ENCODE measurements around the gene UTP14C. TPM values are rescaled to one million over a fixed set of nuclear protein-coding genes. Genes with fewer than 3 reads are reported as not detected.

The UTP14C gene
- total RNA-seq, 2 experiments from 2014 or later = 1.3 to 1.9 TPM

GRCh38 chr13:52047463-52047862 lies 23.0 kb downstream of the UTP14C start:
- intact Hi-C loops (cut with DNase I, micrococcal nuclease) = no loop called here
- CTCF ChIA-PET = no interaction called here

GRCh38 chr13:52048516-52048915 lies 24.0 kb downstream of the UTP14C start:
- no peaks in the 10 kb centered on the region for H3K27me3 ChIP-seq (ENCODE audit: control insufficient read depth in 1 of 2, insufficient read depth in 2 of 2, low read length in 2 of 2)
- POLR2A ChIA-PET = interaction anchor here (0.6 kb wide), 1 partner anchor 624 kb away, joined by 4 read pairs; no protein-coding TSS in a partner anchor
- peaks cover 4 to 9% of the 10 kb centered on the region in 2 experiments for H3K9me3 ChIP-seq (ENCODE audit: control insufficient read depth in 1 of 2, insufficient read depth in 1 of 2, low read length in 2 of 2)
- no peak overlapping the region for H3K4me3 Mint-ChIP-seq
- H3K36me3 Mint-ChIP-seq (ENCODE audit: low read depth) = peaks cover 12% of the 10 kb centered on the region
- no peak for ATAC-seq (ENCODE audit: poor library complexity)
- H3K9me3 Mint-ChIP-seq = peaks cover 8% of the 10 kb centered on the region
- TF ChIP-seq CTCF (IDR thresholded peaks at IDR 0.05) = no peak
- H3K27ac Mint-ChIP-seq = no peak overlapping the region
- no peaks in the 10 kb centered on the region for H3K36me3 ChIP-seq (ENCODE audit: insufficient read depth, low read length)
- intact Hi-C loops (cut with DNase I, micrococcal nuclease) = no loop called here
- no peaks in the 10 kb centered on the region for H3K4me1 ChIP-seq (ENCODE audit: insufficient read depth, low read length)
- DNase-seq = no peak
- no peak overlapping the region for H3K27ac ChIP-seq (ENCODE audit: low read depth in 1 of 2, low read length in 2 of 2)
- CTCF ChIA-PET = no interaction called here
- no peaks in the 10 kb centered on the region for H3K27me3 Mint-ChIP-seq
- no peaks in the 10 kb centered on the region for H3K4me1 Mint-ChIP-seq (ENCODE audit: low read depth)
- no peak overlapping the region for H3K4me3 ChIP-seq (ENCODE audit: low read length)

More at GRCh38 chr13:52047463-52047862, 23.0 kb downstream of the UTP14C start:
- no peak for DNase-seq
- no peak overlapping the region for H3K27ac Mint-ChIP-seq
- Histone ChIP-seq H3K4me1 (ENCODE audit: insufficient read depth, low read length) (no peaks in the 10 kb centered on the region), H3K4me3 (ENCODE audit: low read length) (no peak overlapping the region), H3K27me3 (ENCODE audit: control insufficient read depth in 1 of 2, insufficient read depth in 2 of 2, low read length in 2 of 2) (no peaks in the 10 kb centered on the region), H3K27ac (ENCODE audit: low read depth in 1 of 2, low read length in 2 of 2) (no peak overlapping the region), H3K36me3 (ENCODE audit: insufficient read depth, low read length) (no peaks in the 10 kb centered on the region), H3K9me3 (ENCODE audit: control insufficient read depth in 1 of 2, insufficient read depth in 1 of 2, low read length in 2 of 2) (peaks cover 4 to 5% of the 10 kb centered on the region in 2 experiments)
- peaks cover 12% of the 10 kb centered on the region for H3K36me3 Mint-ChIP-seq (ENCODE audit: low read depth)
- peaks cover 8% of the 10 kb centered on the region for H3K9me3 Mint-ChIP-seq
- H3K27me3 Mint-ChIP-seq = no peaks in the 10 kb centered on the region
- no peak overlapping the region for H3K4me3 Mint-ChIP-seq
- POLR2A ChIA-PET = interaction anchor here (0.5 kb wide), 1 partner anchor 43 kb away, joined by 3 read pairs; no protein-coding TSS in a partner anchor
- ATAC-seq (ENCODE audit: poor library complexity) = no peak
- H3K4me1 Mint-ChIP-seq (ENCODE audit: low read depth) = no peaks in the 10 kb centered on the region
- no peak for TF ChIP-seq CTCF (IDR thresholded peaks at IDR 0.05)

GRCh38 chr13:52051400-52051799 lies 26.9 kb downstream of the UTP14C start:
- H3K4me3 ChIP-seq (ENCODE audit: low read length) = no peak overlapping the region
- Mint-ChIP-seq H3K36me3 (ENCODE audit: low read depth) (peaks cover 4% of the 10 kb centered on the region), H3K27ac (no peak overlapping the region), H3K27me3 (no peaks in the 10 kb centered on the region), H3K4me1 (ENCODE audit: low read depth) (no peaks in the 10 kb centered on the region), H3K9me3 (peaks cover 5% of the 10 kb centered on the region), H3K4me3 (no peak overlapping the region)
- ChIA-PET CTCF (no interaction called here), POLR2A (no interaction called here)
- DNase-seq = no peak
- no peak for TF ChIP-seq CTCF (IDR thresholded peaks at IDR 0.05)
- ATAC-seq (ENCODE audit: poor library complexity) = no peak
- no peaks in the 10 kb centered on the region for H3K4me1 ChIP-seq (ENCODE audit: insufficient read depth, low read length)
- H3K36me3 ChIP-seq (ENCODE audit: insufficient read depth, low read length) = no peaks in the 10 kb centered on the region
- intact Hi-C loops (cut with DNase I, micrococcal nuclease) = no loop called here
- no peak overlapping the region for H3K27ac ChIP-seq (ENCODE audit: low read depth in 1 of 2, low read length in 2 of 2)
- no peaks in the 10 kb centered on the region for H3K27me3 ChIP-seq (ENCODE audit: control insufficient read depth in 1 of 2, insufficient read depth in 2 of 2, low read length in 2 of 2)
- H3K9me3 ChIP-seq (ENCODE audit: control insufficient read depth in 1 of 2, insufficient read depth in 1 of 2, low read length in 2 of 2) = peaks cover 3 to 4% of the 10 kb centered on the region in 2 experiments
